H1 (cell line): ENCODE results near the gene CFH. TPM values are rescaled to one million over a fixed set of nuclear protein-coding genes. Genes with fewer than 3 reads are reported as not detected.

Experiments
- BCL11A ChIP-seq, 2 experiments: IDR thresholded peaks; one replicate each; pipeline ENCODE4 v1.6.1; 2011; ENCODE audit warnings: low read depth in 2 of 2, low read length in 2 of 2, mild to moderate bottlenecking in 2 of 2
- CEBPB ChIP-seq: IDR thresholded peaks from 2 replicates; pipeline ENCODE4 v1.6.1; 2012; ENCODE audit warnings: low read depth, low read length
- CHD2 ChIP-seq: IDR thresholded peaks from 2 replicates; pipeline ENCODE4 v1.6.1; 2012; ENCODE audit warnings: low read length, improper control_type of control experiment
- CREB1 ChIP-seq: IDR thresholded peaks from 2 replicates; pipeline ENCODE4 v1.6.1; 2012; ENCODE audit warnings: inconsistent platforms
- E2F6 ChIP-seq: IDR thresholded peaks from 2 replicates; pipeline ENCODE4 v1.6.1; 2012; ENCODE audit warnings: inconsistent platforms
- EGR1 ChIP-seq: IDR thresholded peaks from 2 replicates; pipeline ENCODE4 v1.6.1; 2011; ENCODE audit warnings: low read depth, low read length, borderline replicate concordance
- HDAC2 ChIP-seq, 2 experiments: fragments of 300-600 bp in 1 of 2; sonication (generic) in 1 of 2; IDR thresholded peaks; 2 replicates each; pipeline ENCODE4 v1.6.1; 2011 to 2012; ENCODE audit warnings: low read depth in 2 of 2, low read length in 2 of 2, mild to moderate bottlenecking in 2 of 2, moderate library complexity in 2 of 2, borderline replicate concordance in 1 of 2, inconsistent platforms in 1 of 2
- JUN ChIP-seq: IDR thresholded peaks from 2 replicates; pipeline ENCODE4 v1.6.1; 2011; ENCODE audit warnings: low read depth, mild to moderate bottlenecking, improper control_type of control experiment, low read length
- JUND ChIP-seq: IDR thresholded peaks from 2 replicates; pipeline ENCODE4 v1.6.1; 2011; ENCODE audit warnings: mild to moderate bottlenecking, improper control_type of control experiment, low read length
- KDM4A ChIP-seq: IDR thresholded peaks from one replicate; pipeline ENCODE4 v1.7.1; 2012; ENCODE audit warnings: low read depth, mild to moderate bottlenecking, moderate library complexity, low read length, inconsistent platforms; ENCODE audit not compliant: severe bottlenecking
- NANOG ChIP-seq: IDR thresholded peaks from 2 replicates; pipeline ENCODE4 v1.6.1; 2011; ENCODE audit warnings: low read length, low read depth, mild to moderate bottlenecking, inconsistent platforms; ENCODE audit not compliant: insufficient read depth, poor library complexity, severe bottlenecking
- NRF1 ChIP-seq: IDR thresholded peaks from 2 replicates; pipeline ENCODE4 v1.6.1; 2011; ENCODE audit warnings: mild to moderate bottlenecking, low read depth, low read length, improper control_type of control experiment
- POLR2AphosphoS5 ChIP-seq: IDR thresholded peaks from 2 replicates; pipeline ENCODE4 v1.6.1; 2011; ENCODE audit warnings: low read depth, low read length
- RBBP5 ChIP-seq: IDR thresholded peaks from 2 replicates; pipeline ENCODE4 v1.7.1; 2012; ENCODE audit warnings: low read depth, mild to moderate bottlenecking, inconsistent platforms, low read length, moderate library complexity, borderline replicate concordance
- SIRT6 ChIP-seq: IDR thresholded peaks from one replicate; pipeline ENCODE4 v1.7.1; 2012; ENCODE audit warnings: low read length, inconsistent platforms
- SIX5 ChIP-seq: IDR thresholded peaks from 2 replicates; pipeline ENCODE4 v1.6.1; 2011; ENCODE audit warnings: mild to moderate bottlenecking, low read depth, low read length
- SP1 ChIP-seq: IDR thresholded peaks from 2 replicates; pipeline ENCODE4 v1.6.1; 2011; ENCODE audit warnings: low read depth, low read length
- TAF1 ChIP-seq: IDR thresholded peaks from 2 replicates; pipeline ENCODE4 v1.6.1; 2011; ENCODE audit warnings: mild to moderate bottlenecking, low read depth, low read length
- TBP ChIP-seq: IDR thresholded peaks from 2 replicates; pipeline ENCODE4 v1.6.1; 2011; ENCODE audit warnings: low read depth, low read length, improper control_type of control experiment
- TCF12 ChIP-seq: IDR thresholded peaks from 2 replicates; pipeline ENCODE4 v1.6.1; 2011; ENCODE audit warnings: low read depth, mild to moderate bottlenecking, low read length
- TEAD4 ChIP-seq: IDR thresholded peaks from 2 replicates; pipeline ENCODE4 v1.6.1; 2012; ENCODE audit warnings: low read depth, low read length, inconsistent platforms, mixed read lengths
- USF2 ChIP-seq: IDR thresholded peaks from 2 replicates; pipeline ENCODE4 v1.6.1; 2011; ENCODE audit warnings: low read length, improper control_type of control experiment
- YY1 ChIP-seq: IDR thresholded peaks from 2 replicates; pipeline ENCODE4 v1.6.1; 2011; ENCODE audit warnings: low read depth, mild to moderate bottlenecking, low read length
- polyA plus RNA-seq, 7 experiments: library from polyadenylated mRNA; depleted of rRNA in 3 of 7; stranded (reverse) in 5 of 7; unstranded in 2 of 7; fragments of >200 nt in 5 of 7; fragments of 200-250 nt in 2 of 7; gene quantifications; 1 replicate in 5 of 7; 2 replicates in 1 of 7; 4 replicates in 1 of 7; pipeline versions ENCODE4 v1.2.1 to v1.2.3, GENCODE V29; 2011 to 2013; ENCODE audit warnings: missing spikeins in 2 of 7, mixed read lengths in 2 of 7
- total RNA-seq: library from RNA; stranded (reverse); fragmentation: NEBNext Ultra II Directional; extraction: Animal tissue kit (Norgen Biotek cat#: 25700); gene quantifications from 2 replicates; pipeline ENCODE4 v1.2.1, GENCODE V29; 2021

The CFH gene
- total and polyA plus RNA-seq, 2 of the 8 experiments (the other 6 are each of a cell fraction or from before 2014, with no cell fraction given) = not detected

- TF ChIP-seq NANOG = no peak
- TF ChIP-seq SIRT6 = no peak
- TF ChIP-seq NRF1 = no peak
- no peak; the same call in 1 of the 2 replicates for TF ChIP-seq TEAD4
- TF ChIP-seq TCF12 = 0 out of 2 replicates have a peak, but pooled peaks have one; percentile 14
- TF ChIP-seq TBP = peak; percentile 92
- TF ChIP-seq SIX5 = no peak
- TF ChIP-seq BCL11A (IDR thresholded peaks at IDR 0.05; ENCODE audit: low read depth in 2 of 2, low read length in 2 of 2) = no peak
- no peak for TF ChIP-seq JUN
- TF ChIP-seq CEBPB = peak; percentile 80
- TF ChIP-seq JUND = peak; percentile 52
- TF ChIP-seq KDM4A = peak; percentile 22
- peak; percentile 49 for TF ChIP-seq YY1
- TF ChIP-seq E2F6 = peak; percentile 63
- no peak for TF ChIP-seq USF2
- peak; percentile 54; the same call in 1 of the 2 replicates for TF ChIP-seq SP1
- TF ChIP-seq POLR2AphosphoS5 = peak; percentile 96
- TF ChIP-seq TAF1 = peak; percentile 94
- peak; percentile 68; the same call in 1 of the 2 replicates for TF ChIP-seq EGR1
- TF ChIP-seq RBBP5 = peak; percentile 98
- TF ChIP-seq CHD2 = no peak; the same call in 1 of the 2 replicates
- 0 out of 4 replicates have a peak, but pooled peaks have one; percentile 5 to 35 for TF ChIP-seq HDAC2 (IDR thresholded peaks at IDR 0.05; ENCODE audit: borderline replicate concordance in 1 of 2, low read depth in 2 of 2, low read length in 2 of 2)
- peak; percentile 58 for TF ChIP-seq CREB1
Observed at GRCh38 chr1:196608390-196609369, 43.2 kb upstream of the CFH start, which contains the start of gene KCNT2 (continued).
